H7 (cell line): ENCODE results near the gene PLEKHO1. TPM values are rescaled to one million over a fixed set of nuclear protein-coding genes. Genes with fewer than 3 reads are reported as not detected.
"Not testable (repeated sequence)": the region's sequence is repeated elsewhere in the genome, so short reads cannot be mapped to it uniquely, and the experiment has no call there.

Source experiments
- DNase-seq: peaks from one replicate; pipeline ENCODE4 v3.0.0; 2012
- H3K27me3 ChIP-seq: 2 replicates; pipeline ENCODE4 v1.6.0; 2011; ENCODE audit warnings: mild to moderate bottlenecking, low read length; ENCODE audit not compliant: control insufficient read depth, insufficient read depth
- H3K36me3 ChIP-seq: replicated peaks from 2 replicates; pipeline ENCODE4 v1.5.1; 2011; ENCODE audit warnings: low read length; ENCODE audit not compliant: control insufficient read depth, insufficient read depth
- H3K4me3 ChIP-seq: 2 replicates; pipeline ENCODE4 v1.5.1; 2011; ENCODE audit warnings: low read depth, mild to moderate bottlenecking, control low read depth, low read length, moderate library complexity; ENCODE audit not compliant: insufficient read depth
- total RNA-seq: library from RNA; depleted of rRNA; stranded (reverse); fragments of >200 nt; shearing (Covaris generic); gene quantifications from 2 replicates; pipeline ENCODE4 v1.2.3, GENCODE V29; 2014; rRNA removed

The PLEKHO1 gene
- total RNA-seq, 1 experiment from 2014 or later = 69.5 TPM

GRCh38 chr1:150208460-150208859, 58.7 kb downstream of the PLEKHO1 start:
- not testable (repeated sequence) for DNase-seq, H3K4me3 ChIP-seq, H3K27me3 ChIP-seq, H3K36me3 ChIP-seq

Other genes starting within 250 kb of the PLEKHO1 start
- 40.3 and 42.3 TPM in 2 replicates for gene SV2A, start 232.1 kb upstream of the PLEKHO1 start, total RNA-seq
- gene SF3B4, start 222.1 kb upstream of the PLEKHO1 start, total RNA-seq = 32.8 and 39.7 TPM in 2 replicates
- gene MTMR11, start 213.0 kb upstream of the PLEKHO1 start, total RNA-seq = 5.2 and 7.9 TPM in 2 replicates
- gene OTUD7B, start 139.2 kb upstream of the PLEKHO1 start, total RNA-seq = 17.4 and 19.3 TPM in 2 replicates
- gene VPS45, start 82.1 kb upstream of the PLEKHO1 start, total RNA-seq = 49.7 and 54.0 TPM in 2 replicates
- gene ANP32E, start 86.2 kb downstream of the PLEKHO1 start, total RNA-seq = 83.8 and 102 TPM in 2 replicates
- 75.4 and 87.5 TPM in 2 replicates for gene CA14, start 107.9 kb downstream of the PLEKHO1 start, total RNA-seq
- gene APH1A, start 119.1 kb downstream of the PLEKHO1 start, total RNA-seq = 175 and 179 TPM in 2 replicates
- gene C1orf54, start 122.9 kb downstream of the PLEKHO1 start, total RNA-seq = 5.0 and 15.6 TPM in 2 replicates
- 5.3 and 10.6 TPM in 2 replicates for gene CIART, start 132.6 kb downstream of the PLEKHO1 start, total RNA-seq
- gene MRPS21, start 143.9 kb downstream of the PLEKHO1 start, total RNA-seq = 113 and 129 TPM in 2 replicates
- 46.9 and 58.0 TPM in 2 replicates for gene PRPF3, start 171.6 kb downstream of the PLEKHO1 start, total RNA-seq
- gene RPRD2, start 214.2 kb downstream of the PLEKHO1 start, total RNA-seq = 14.5 and 19.0 TPM in 2 replicates